Muscle layer of duodenum (tissue), 2 donors: ENCODE data around the gene DUSP28.
A peak's percentile ranks its signal among the peaks of the same experiment; 100 is the strongest.
"Not testable (repeated sequence)": the region's sequence is repeated elsewhere in the genome, so short reads cannot be mapped to it uniquely, and the experiment has no call there.

ENCODE experiments used
- H3K27ac ChIP-seq: one replicate; pipeline ENCODE4 v1.7.0; 2013; ENCODE audit warnings: mild to moderate bottlenecking, low read length
- H3K27me3 ChIP-seq: one replicate; pipeline ENCODE4 v1.7.0; 2013; ENCODE audit warnings: low read depth, mild to moderate bottlenecking, control low read depth, low read length
- H3K36me3 ChIP-seq, 2 donors: one replicate each; pipeline ENCODE4 v1.7.0; 2013; ENCODE audit warnings: low read length in 2 of 2, control low read depth in 1 of 2, mild to moderate bottlenecking in 1 of 2; ENCODE audit not compliant: insufficient read depth in 2 of 2, control insufficient read depth in 1 of 2
- H3K4me1 ChIP-seq, 2 donors: one replicate each; pipeline ENCODE4 v1.7.0; 2013; ENCODE audit warnings: low read length in 2 of 2, mild to moderate bottlenecking in 2 of 2, control low read depth in 1 of 2, moderate library complexity in 1 of 2; ENCODE audit not compliant: insufficient read depth in 2 of 2, control insufficient read depth in 1 of 2
- H3K4me3 ChIP-seq, 2 donors: one replicate each; pipeline ENCODE4 v1.7.0; 2013; ENCODE audit warnings: low read length in 2 of 2, low read depth in 1 of 2, mild to moderate bottlenecking in 1 of 2
- H3K9me3 ChIP-seq, 2 donors: one replicate each; pipeline ENCODE4 v1.7.0; 2013; ENCODE audit warnings: low read length in 2 of 2, control low read depth in 1 of 2, mild to moderate bottlenecking in 1 of 2; ENCODE audit not compliant: control insufficient read depth in 1 of 2
- donor health status: healthy.

DUSP28 gene

DNA sequence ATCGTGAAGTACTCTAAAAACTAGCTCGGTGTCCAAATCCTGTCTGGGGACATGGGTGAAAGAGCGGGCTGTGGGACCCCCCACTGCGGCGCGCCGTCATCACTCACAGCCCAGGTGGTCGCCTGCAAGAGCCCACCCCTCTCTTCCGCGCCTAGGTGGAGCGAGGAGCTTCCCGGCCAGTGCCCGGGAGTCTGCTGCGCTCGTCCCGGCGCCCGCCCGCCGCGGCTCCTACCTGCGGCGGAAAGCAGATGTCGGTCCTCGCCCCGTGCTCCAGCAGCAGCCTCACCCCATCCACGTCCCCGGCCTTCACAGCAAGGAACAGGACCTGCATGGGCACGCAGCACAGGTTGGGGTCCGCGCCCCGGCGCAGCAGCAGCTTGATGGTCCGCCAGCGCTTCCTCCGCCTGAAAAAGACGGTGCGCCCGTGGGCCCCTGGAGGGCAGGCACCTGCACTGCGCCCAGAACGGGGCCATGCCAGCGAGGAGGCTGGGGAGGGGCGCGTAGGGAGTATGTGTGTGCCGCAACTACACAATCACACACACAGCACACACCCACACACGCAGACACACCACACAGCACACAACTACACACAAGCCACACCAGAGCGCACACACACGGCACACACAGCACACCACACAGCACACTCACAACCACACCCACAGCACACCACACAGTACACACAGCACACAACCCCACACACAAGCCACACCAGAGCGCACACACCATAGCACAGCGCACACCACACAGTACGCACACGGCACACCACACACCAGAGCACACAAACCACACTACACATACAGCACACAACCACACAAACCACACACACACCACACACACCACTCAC is 39.8 kb upstream of the DUSP28 start:
- peaks cover 4 to 22% of the 10 kb centered on the region in 2 donors for H3K36me3 ChIP-seq
- H3K4me3 ChIP-seq, result peak overlapping the region in 1 of 2 donors; percentile 27

DNA sequence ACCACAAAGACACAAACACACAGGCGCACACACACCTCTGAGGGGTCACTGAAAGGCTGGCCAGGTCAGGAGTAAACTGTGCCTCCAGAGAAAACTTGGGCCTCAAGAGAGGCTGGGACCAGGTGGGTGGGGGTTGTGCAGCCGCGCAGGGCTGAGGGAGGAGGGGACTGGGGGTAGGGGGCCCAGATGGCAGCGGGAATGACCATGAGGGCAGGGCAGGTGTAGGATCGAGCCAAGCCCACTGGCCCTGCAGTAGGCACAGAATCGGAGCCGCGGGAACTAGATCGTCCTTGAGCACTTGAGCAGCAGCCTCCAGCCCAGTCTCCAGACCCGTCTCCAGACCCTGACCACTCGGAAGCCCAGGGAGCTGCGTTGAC is 39.2 kb upstream of the DUSP28 start:
- Histone ChIP-seq H3K27me3 (peaks cover 4% of the 10 kb centered on the region), H3K9me3 (no peaks in the 10 kb centered on the region), H3K4me3 (no peak overlapping the region), H3K4me1 (peaks cover 0 to 14% of the 10 kb centered on the region in 2 donors), H3K36me3 (peaks cover 9 to 27% of the 10 kb centered on the region in 2 donors), H3K27ac (no peak overlapping the region)

More for the DNA sequence above, 39.8 kb upstream of the DUSP28 start:
- Histone ChIP-seq H3K9me3 (no peaks in the 10 kb centered on the region), H3K4me1 (peaks cover 0 to 14% of the 10 kb centered on the region in 2 donors), H3K27me3 (peaks cover 4% of the 10 kb centered on the region), H3K27ac (no peak overlapping the region)

DNA sequence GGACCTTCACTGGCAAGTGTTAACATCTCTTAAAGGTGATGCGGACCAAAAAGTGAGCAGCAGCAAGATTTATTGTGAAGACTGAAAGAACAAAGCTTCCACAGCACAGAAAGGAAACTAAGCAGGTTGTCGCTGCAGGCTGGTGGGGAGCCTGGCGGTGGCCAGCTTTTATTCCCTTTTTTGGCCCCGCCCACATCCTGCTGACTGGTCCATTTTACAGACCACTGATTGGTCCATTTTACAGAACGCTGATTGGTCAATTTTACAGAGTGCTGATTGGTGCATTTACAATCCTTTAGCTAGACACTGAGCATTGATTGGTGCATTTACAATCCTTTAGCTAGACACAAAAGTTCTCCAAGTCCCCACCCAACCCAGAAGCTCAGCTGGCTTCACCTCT is 38.3 kb upstream of the DUSP28 start:
- Histone ChIP-seq H3K36me3 (peaks cover 9 to 27% of the 10 kb centered on the region in 2 donors), H3K4me1 (peaks cover 0 to 14% of the 10 kb centered on the region in 2 donors)
- H3K27me3 ChIP-seq, H3K4me3 ChIP-seq, H3K27ac ChIP-seq, H3K9me3 ChIP-seq: not testable (repeated sequence)

DNA sequence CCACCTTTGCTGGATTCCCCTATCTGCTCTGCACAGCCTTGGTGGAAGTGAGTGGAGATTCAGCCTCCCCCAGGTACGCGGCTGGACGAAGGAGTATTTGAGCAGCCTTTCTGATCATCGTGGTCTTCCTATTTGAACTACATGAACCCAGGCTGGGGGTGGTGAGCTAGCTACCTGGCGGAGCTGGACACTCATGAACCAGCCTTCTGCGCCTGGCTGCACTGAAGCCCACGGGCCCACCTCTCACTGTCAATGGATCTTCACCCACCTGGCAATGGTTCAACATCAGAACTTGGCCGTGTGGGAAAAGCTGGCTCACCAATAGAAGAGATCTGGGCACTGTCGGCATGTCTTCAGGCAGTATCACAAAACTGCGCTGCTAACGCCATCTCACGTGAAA is 37.8 kb upstream of the DUSP28 start:
- H3K27ac ChIP-seq, result no peak overlapping the region
- peaks cover 4% of the 10 kb centered on the region for H3K27me3 ChIP-seq
- H3K36me3 ChIP-seq, result peaks cover 9 to 27% of the 10 kb centered on the region in 2 donors
- no peaks in the 10 kb centered on the region for H3K9me3 ChIP-seq
- H3K4me1 ChIP-seq, result peaks cover 0 to 14% of the 10 kb centered on the region in 2 donors
- H3K4me3 ChIP-seq, result no peak overlapping the region

DNA sequence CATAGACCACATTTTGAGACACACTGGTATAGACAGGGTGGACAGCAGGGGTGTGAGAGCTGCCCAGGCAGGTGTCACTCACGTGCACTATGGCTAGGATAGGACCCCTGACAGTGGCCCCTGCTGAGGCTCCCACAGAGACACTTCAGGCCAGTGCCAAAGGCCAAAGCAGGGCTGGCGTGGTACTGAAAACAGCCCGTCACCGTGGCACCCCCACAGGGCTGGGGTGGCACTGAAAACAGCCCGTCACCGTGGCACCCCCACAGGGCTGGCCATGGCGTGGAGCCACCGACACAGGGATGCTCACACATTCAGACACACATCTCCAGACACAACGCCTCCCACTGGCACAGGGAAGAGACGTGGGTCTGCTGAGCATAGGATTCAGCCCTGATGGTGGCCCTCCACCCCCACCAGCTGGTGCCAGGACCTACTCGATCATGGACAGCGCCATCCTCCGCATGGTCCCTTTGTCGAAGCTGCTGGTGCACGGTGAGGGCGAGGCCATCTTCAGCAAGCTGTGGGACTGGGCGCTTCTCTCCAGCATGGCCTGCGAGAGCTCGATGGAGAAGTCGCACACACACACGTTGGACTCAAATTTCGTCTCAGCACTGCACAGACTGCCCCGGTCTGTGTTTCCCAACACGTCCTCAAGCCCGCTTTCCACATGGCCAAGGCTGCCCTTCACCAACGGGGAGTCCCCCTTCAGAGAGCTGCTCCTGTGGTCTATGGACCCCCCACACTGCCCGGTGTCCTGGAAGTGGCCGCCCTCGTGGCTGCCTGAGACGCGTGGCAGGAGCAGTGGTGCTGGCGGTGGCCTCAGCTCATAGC is 36.5 kb upstream of the DUSP28 start:
- H3K27ac ChIP-seq, result no peak overlapping the region
- H3K9me3 ChIP-seq, result no peaks in the 10 kb centered on the region
- H3K4me3 ChIP-seq, result no peak overlapping the region
- peaks cover 4% of the 10 kb centered on the region for H3K27me3 ChIP-seq
- H3K36me3 ChIP-seq, result peaks cover 9 to 32% of the 10 kb centered on the region in 2 donors
- peaks cover 0 to 14% of the 10 kb centered on the region in 2 donors for H3K4me1 ChIP-seq

DNA sequence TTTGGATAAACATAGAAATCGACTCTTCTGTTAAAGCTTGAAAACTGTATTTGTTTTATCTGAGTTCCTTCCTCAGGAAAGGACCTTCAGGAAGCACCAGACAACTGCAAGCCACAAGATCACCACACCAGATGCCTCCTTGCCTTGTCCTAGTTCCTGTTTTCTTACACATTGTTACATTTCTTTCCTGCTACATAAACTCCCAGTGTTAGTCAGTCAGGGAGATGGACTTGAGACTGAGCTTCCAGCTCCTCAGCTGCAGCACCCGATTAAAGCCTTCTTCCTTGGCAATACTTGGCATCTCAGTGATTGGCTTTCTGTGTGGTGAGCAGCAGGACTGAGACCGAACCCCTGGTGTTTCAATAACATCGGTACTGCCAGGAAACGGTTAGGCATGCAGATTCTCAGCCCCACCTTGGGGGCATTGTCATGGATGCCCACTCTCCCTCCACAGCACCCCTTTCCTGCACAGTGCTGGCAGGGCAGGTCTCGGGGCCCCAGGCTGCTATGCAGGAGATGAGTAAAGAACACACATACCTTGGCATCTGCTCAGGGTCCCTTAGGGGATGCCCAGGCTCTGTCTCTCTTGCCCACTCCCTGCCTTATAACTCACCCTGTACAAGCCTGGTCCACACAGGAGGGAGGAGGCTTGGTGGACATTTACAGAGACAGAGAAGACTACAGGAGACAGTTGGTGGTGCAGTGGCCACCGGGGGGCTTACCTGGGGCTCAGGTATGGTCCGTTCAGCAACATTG is 35.0 kb upstream of the DUSP28 start:
- Histone ChIP-seq H3K4me3 (no peak overlapping the region), H3K27me3 (no peaks in the 10 kb centered on the region), H3K4me1 (peaks cover 0 to 4% of the 10 kb centered on the region in 2 donors), H3K36me3 (peaks cover 9 to 36% of the 10 kb centered on the region in 2 donors), H3K9me3 (no peaks in the 10 kb centered on the region), H3K27ac (no peak overlapping the region)

DNA sequence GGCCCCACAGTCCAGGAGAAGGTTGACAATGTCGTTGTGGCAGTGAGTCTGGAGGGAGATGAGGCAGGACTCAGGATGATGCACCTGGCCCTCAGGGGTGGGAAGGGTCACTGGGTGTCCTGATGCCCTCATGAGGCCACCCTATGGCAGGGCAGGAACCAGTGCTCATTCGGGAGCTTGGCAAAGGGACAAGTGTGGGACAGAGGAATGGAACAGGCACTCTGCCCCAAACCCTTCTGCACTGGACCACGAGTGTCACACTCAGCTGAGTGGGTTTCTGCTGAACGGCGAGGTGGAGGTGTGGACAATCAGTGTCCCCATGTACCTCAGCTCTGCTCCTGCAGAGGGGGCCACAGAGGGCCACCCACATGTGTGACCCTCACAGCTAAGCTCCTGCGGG is 34.4 kb upstream of the DUSP28 start:
- Histone ChIP-seq H3K4me1 (no peaks in the 10 kb centered on the region), H3K27ac (no peak overlapping the region), H3K27me3 (no peaks in the 10 kb centered on the region), H3K9me3 (no peaks in the 10 kb centered on the region), H3K4me3 (no peak overlapping the region), H3K36me3 (peaks cover 9 to 36% of the 10 kb centered on the region in 2 donors)

DNA sequence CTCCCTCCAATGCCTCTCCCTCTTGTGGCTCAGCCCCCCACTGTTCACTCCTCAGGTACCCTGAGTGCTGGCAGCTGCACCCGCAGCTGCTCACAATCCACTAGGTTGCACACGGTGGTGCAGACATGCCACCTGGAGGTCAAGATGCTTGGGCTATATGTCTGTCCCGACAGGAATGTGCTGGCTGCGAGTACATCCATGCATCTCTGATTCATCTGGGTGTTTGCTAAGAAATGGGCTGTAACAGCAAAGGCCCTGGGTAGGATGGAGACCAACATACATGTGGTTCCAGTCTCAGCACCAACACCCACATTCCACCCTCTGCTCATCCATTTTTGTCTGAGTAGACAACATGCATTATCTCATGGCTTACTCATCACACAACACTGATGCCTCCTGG is 33.6 kb upstream of the DUSP28 start:
- Histone ChIP-seq H3K27ac (no peak overlapping the region), H3K9me3 (peaks cover 0 to 6% of the 10 kb centered on the region in 2 donors), H3K4me3 (no peak overlapping the region), H3K27me3 (no peaks in the 10 kb centered on the region), H3K4me1 (no peaks in the 10 kb centered on the region), H3K36me3 (peaks cover 9 to 42% of the 10 kb centered on the region in 2 donors)

DNA sequence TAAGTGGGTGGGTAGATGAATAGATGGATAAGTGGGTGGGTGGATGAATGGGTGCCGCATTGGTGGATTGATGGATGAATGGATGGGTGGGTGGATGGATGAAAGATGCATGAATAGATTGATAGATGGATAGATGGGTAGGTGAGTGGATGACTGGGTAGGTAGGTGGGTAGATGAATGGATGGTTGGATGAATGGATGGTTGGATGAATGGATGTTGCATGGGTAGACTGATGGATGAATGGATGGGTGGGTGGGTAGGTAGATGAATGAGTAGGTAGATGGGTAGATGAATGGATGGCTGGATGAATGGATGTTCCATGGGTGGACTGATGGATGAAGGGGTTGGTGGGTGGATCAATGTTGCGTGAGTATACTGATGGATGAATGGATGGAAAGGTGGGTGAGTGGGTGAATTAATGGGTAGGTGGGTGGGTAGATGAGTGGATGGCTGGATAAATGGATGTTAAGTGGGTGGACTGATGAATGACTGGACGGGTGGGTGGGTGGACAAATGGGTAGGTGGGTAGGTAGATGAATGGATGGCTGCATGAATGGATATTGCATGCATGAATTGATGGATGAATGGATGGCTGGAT is 32.9 kb upstream of the DUSP28 start:
- peaks cover 5 to 14% of the 10 kb centered on the region in 2 donors for H3K9me3 ChIP-seq
- no peaks in the 10 kb centered on the region for H3K4me1 ChIP-seq
- no peaks in the 10 kb centered on the region for H3K27me3 ChIP-seq
- peaks cover 9 to 49% of the 10 kb centered on the region in 2 donors for H3K36me3 ChIP-seq
- H3K27ac ChIP-seq, result no peak overlapping the region
- H3K4me3 ChIP-seq, result no peak overlapping the region

DNA sequence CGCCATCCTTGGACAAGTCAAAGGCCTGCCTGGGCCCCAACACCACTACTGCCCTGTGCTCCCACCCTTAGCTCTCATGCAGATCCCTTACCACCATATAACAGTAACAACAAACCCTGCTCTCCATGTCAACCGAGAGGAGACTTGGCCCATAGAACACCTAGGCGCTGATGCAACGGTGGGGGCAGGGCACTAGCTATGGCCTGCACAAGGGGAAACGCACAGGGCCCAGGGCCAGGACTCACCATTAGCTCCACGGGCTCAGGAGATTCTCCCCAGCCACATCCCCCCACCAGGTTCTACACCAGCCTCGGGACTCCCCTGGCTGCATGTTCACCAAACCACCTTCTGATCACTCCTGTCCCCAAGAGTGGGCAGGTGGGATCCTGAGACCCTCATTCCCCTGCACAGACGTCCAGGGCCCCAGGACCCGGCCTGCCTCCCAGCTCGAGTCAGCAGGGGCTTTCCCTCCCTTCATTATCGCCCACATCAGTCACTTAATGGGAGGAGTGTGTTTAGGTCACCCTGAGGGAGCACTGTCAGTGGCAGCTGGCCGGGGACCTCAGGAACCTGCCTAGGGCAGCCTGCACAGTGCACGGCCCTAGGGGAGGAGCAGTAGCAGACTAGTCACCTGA is 31.6 kb upstream of the DUSP28 start:
- no peak overlapping the region for H3K27ac ChIP-seq
- H3K9me3 ChIP-seq, result peaks cover 8 to 19% of the 10 kb centered on the region in 2 donors
- H3K4me1 ChIP-seq, result no peaks in the 10 kb centered on the region
- peaks cover 6 to 40% of the 10 kb centered on the region in 2 donors for H3K36me3 ChIP-seq
- no peaks in the 10 kb centered on the region for H3K27me3 ChIP-seq
- no peak overlapping the region for H3K4me3 ChIP-seq
